ENCODE results near the gene KLHL26.

KLHL26 gene

GRCh38 chr19:18612772-18613588, 23.8 kb upstream of the KLHL26 start, which contains the start of gene TMEM59L:
TMEM59L (plus strand) TSS chr19:18612870; CDS start chr19:18612959, 89 bp downstream.
- peak in 1 of 2 donors; percentile 22 for DNase-seq (ENCODE audit: low read depth in 2 of 2)

DNA sequence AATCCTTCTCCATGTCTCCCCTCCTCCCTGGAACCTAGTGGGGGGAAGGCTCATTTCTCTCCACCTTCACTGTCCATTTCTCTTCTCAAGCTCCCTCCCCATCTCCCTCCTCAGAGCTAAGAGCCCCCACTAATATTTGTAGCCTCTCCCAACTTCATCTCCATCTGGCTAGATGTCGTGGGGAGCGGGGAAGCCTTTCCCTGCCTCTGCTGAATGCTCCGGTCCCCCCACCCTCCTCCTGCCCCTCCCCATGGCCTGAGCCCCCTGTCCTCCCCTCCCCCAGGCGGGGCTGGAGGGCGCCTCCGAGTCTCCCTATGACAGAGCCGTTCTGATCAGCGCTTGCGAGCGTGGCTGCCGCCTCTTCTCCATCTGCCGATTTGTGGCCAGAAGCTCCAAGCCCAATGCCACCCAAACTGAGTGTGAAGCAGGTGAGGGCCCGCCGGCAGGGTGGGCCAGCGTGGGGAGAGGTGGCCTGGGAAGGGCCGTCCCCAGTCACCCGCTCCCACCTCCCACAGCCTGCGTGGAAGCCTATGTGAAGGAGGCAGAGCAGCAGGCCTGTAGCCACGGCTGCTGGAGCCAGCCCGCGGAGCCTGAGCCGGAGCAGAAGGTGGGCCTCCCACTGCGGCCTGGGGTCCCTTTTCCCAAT, 23.1 kb upstream of the KLHL26 start:
- DNase-seq (ENCODE audit: low read depth in 2 of 2), result no peak

DNA sequence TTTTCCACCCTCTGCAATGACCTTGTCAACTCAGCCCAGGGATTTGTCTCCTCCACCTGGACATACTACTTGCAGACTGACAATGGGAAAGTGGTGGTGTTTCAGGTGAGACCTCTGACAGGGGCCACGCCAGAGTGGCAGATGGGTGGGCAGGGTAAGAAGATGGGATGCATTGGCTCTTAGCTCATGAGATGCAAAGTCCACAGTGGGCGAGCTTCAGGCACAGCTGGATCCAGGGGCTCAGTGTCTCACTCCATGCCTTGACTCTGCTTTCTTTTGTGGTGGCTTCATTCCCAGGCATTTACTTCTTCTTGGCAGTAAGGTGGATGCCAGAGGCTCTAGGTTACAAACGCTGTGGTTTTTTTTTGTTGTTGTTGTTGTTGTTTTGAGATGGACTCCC, 20.8 kb upstream of the KLHL26 start:
- DNase-seq (ENCODE audit: low read depth in 2 of 2), result no peak

- DNase-seq (ENCODE audit: low read depth in 2 of 2), result no peak
Measured at GRCh38 chr19:18617562-18617961, 19.3 kb upstream of the KLHL26 start.

DNA sequence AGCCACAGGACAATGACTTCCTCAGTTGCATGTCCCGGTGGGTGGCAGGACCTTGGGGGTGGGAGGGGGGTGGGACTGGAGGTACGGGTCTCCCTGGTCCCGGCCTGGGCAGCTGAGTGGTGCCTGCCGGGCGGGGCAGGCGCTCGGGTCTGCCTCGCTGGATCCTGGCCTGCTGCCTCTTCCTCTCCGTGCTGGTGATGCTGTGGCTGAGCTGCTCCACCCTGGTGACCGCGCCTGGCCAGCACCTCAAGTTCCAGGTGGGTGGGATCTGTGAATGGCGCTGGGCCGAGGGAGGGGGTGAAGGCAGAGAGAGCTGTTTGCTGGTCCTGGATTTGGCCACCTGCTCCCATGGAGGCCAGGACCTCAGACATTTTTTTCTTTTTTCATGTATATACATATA, 18.6 kb upstream of the KLHL26 start:
- no peak for DNase-seq (ENCODE audit: low read depth in 2 of 2)

GRCh38 chr19:18620311-18620710, 16.5 kb upstream of the KLHL26 start:
- DNase-seq (ENCODE audit: low read depth in 2 of 2), result no peak

DNA sequence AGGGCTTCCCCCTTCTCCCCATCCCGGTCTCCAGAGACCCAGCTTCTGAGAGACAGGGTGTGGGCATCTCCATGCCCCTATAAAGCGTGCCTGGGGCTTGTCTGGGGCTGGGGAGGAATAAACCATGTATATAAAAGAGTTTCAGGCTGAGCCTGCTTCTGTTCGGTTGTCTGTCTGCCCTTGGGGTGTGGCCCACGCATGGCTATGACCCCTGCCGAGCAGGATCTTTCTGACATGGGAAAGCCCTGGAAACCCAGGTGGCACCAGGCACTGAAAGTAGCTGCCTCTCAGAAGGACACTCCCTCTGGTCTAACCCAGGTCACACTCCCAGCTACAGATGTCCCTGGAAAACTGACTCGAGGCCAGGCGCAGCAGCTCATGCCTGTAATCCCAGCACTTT, 15.9 kb upstream of the KLHL26 start:
- DNase-seq (ENCODE audit: low read depth in 2 of 2), result no peak

- no peak for DNase-seq (ENCODE audit: low read depth in 2 of 2)
Measured at GRCh38 chr19:18626906-18627305, 9.9 kb upstream of the KLHL26 start.

GRCh38 chr19:18629166-18630088, 7.4 kb upstream of the KLHL26 start:
- no peak for DNase-seq (ENCODE audit: low read depth in 2 of 2)

DNA sequence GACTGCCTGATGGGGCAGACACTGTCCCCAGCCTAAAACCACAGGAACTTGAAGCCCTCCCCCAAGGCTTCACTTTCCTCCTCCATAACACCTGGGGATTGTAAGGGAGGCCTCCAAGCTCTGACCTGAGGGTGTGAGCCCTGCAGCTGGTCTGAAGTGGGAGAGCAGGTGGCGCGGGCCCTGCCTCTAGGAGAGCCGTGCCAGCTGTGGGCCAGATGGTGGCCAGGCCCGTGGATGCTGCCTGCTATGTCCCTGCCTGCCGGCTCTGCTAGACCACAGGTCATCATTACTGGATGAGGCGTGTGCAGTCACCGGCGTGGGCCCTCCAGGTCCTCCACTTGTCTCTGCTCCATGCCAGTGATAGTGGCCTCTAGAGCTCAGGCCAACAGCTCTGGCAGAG, 3.5 kb upstream of the KLHL26 start:
- no peak for DNase-seq (ENCODE audit: low read depth in 2 of 2)

GRCh38 chr19:18634612-18635297, 2.1 kb upstream of the KLHL26 start:
- no peak for DNase-seq (ENCODE audit: low read depth in 2 of 2)

- DNase-seq (ENCODE audit: low read depth in 2 of 2), result no peak
Measured at GRCh38 chr19:18635831-18636182, 1.0 kb upstream of the KLHL26 start.

- DNase-seq (ENCODE audit: low read depth in 2 of 2), result peak; percentile 99 to 100
Measured at GRCh38 chr19:18636183-18636968, 452 bp upstream of the KLHL26 start.

GRCh38 chr19:18637673-18638630, 1.1 kb downstream of the KLHL26 start:
- no peak for DNase-seq (ENCODE audit: low read depth in 2 of 2)

DNA sequence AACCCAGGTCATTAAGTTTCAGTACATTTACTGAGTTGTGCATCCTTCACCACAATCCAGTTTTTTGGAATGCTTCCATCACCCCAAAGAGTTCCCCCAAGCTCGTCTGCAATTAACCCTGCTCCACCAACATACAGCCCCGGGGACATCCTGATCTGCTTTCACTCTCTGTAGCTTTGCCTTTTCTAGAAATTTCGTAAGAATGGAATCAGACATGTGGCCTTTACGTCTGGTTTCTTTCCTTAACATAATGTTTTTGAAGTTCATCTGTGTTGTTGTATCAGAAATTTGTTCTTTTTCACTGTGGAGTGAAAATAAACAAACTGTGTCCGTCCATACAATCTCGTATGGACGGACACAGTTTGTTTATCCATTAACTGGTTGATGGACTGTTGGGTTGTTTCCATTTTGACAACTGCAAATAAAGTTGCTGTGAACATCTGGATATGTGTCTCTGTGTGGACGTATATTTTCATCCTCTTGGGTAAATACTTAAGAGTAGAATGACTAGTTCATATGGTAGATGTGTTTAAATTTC, 2.9 kb downstream of the KLHL26 start:
- no peak for DNase-seq (ENCODE audit: low read depth in 2 of 2)

DNA sequence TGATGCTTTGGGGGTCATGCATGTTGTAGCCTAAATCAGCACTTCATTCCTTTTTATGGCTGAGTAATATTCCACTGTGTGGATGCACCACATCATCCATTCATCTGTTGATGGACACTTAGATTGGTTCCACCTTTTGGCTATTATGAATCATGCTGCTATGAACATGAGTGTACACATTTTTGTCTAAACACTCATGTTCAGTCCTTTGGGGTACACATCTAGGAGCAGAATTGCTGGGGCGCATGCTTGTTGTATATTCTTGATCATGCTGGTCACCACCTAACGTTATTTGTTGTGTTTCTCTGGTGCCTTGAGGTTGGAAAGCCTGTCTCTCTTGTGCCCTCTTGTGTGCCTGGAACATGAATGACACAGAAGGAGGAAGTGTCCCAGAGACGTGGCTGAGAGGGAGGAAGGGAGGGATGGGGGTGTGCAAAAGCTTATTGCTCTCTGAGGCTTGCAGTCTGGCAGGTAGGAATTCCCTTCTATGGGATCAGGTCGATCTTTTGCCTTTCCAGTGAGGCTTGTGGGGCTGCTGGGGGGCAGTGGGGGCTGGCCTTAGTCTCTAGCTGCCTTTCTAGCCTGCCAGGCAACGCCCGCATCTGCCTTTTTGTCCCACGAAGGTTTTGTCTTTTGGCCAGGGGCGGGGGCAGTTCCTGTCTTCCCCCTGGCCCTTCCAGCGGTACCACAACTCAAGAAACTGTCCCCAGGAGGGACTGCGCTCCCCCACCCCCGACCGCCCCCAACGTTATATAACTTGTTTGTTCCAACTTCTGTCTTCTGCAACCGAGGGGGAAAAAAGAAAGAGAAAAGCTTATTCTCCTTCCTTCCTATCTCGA, 7.6 kb downstream of the KLHL26 start:
- no peak for DNase-seq (ENCODE audit: low read depth in 2 of 2)

DNA sequence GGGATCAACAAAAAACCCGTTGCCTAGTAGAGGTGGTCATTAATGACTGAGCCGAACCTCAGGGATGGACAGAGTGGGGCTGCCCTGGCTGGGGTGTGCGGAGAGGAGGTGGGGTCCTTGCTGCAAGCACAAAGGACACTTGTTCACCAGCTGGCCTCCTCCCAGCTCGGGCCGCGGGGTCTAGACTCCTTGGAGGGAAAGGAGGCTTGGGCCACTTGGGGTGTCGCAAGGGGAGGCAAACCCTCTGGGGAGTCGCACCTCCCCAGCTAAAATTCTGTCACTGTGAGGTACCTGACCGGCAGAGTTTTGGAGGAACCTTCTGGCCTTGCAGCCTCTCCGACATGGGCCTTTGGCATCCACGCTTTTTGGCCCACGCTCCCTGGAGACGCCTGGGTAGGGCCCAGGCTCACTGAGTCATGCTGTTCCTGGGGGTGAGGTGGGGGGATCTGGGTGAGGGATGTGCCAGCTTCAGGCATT, 8.2 kb downstream of the KLHL26 start:
- no peak for DNase-seq (ENCODE audit: low read depth in 2 of 2)

Measured in stimulated activated CD8-positive, alpha-beta memory T cell treated with anti-CD3 and anti-CD28 coated beads, Interleukin-2, amount 100 ng/mL, for 1 hour (primary cell).